Stimulated activated CD8-positive, alpha-beta memory T cell treated with anti-CD3 and anti-CD28 coated beads, Interleukin-15, amount 100 ng/mL, for 1 hour (primary cell): ENCODE data around the gene NRXN3.

Source experiments
- DNase-seq: peaks from one replicate; pipeline ENCODE4 v3.0.0-alpha.2; 2020; ENCODE audit warnings: low read depth

Gene NRXN3

GRCh38 chr14:79638672-79639266 lies 1468.6 kb downstream of the NRXN3 start:
- no peak for DNase-seq

- no peak for DNase-seq
Measured at GRCh38 chr14:79639613-79640012, 1469.4 kb downstream of the NRXN3 start.

GRCh38 chr14:79641371-79641770 lies 1471.2 kb downstream of the NRXN3 start:
- DNase-seq: no peak

DNA sequence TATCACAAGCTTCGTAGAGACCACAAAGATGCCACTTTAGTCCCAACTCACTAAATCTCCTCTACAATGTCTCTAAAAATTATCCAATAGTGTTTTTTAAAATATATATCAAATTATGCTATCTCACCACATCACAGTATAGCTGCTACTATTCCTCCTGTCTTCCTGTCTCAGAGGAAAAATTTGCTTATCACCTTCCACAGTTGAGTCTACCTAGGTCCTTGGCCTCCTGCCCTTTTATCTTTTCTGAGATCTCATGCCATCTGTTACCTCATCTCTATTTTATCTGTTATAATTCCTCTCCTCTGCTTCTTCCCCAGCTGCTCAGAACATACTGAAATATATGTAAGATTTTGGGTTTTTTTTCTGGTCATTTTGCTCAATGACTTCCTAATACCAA lies 1473.0 kb downstream of the NRXN3 start:
- DNase-seq: no peak

GRCh38 chr14:79645753-79646362 lies 1475.7 kb downstream of the NRXN3 start:
- no peak for DNase-seq

DNA sequence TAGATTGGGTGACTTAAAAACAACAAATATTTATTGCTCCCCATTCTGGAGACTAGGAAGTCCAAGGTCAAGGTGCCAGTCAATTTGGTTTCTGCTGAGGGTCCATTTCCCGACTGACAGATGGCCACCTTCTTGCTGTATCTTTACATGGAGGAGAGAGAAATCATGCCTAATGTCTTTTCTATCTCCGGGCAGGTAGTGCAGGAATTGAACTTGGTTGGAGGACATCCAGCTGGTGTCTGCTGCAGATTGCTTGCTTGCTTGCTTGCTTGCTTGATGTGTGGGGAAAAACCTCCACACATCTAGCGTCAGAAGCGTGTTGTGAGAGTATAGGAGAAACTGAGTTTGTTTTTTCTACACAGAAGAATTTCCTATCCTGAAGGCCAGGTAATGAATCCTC lies 1479.7 kb downstream of the NRXN3 start:
- no peak for DNase-seq

- DNase-seq: no peak
Measured at GRCh38 chr14:79652513-79653307, 1482.5 kb downstream of the NRXN3 start.

DNA sequence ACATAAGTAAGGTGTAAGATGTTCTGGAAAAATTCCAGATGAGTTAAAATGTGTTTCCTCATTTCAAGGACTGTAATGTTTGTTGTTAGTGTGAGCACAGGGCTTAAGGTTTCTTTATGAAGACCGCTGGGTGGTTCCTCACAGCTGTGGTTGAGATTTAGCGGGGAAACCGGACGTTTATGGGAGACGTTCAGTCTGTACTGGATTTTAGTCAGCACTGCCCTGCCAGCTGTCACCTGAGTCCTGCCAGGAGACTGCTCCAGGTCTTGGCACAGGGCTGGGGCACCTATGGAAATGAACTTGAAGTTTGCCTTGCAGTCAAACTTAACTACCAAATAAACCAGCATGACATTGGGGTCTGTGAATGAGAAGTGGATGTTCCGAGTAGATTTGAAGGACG lies 1485.9 kb downstream of the NRXN3 start:
- DNase-seq: no peak

DNA sequence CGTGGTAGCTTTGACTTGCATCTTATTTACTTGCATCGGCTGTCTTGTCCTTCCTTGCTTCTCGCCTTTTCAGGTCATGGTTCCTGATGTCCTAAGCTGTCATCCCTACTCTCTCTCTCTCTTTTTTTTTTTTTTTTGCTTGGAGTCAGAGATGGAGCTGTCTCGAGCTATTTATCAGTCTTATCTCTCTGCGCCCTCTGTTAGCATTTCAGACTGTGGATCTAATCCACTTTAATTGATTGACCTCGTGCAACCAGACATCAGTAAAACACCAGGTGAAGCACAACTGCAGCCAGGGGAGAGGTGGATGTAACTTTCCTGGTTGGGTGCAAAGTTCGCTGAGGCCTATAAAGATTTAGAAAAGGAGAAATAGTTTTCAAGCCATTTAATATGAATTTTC lies 1486.3 kb downstream of the NRXN3 start:
- DNase-seq: no peak

DNA sequence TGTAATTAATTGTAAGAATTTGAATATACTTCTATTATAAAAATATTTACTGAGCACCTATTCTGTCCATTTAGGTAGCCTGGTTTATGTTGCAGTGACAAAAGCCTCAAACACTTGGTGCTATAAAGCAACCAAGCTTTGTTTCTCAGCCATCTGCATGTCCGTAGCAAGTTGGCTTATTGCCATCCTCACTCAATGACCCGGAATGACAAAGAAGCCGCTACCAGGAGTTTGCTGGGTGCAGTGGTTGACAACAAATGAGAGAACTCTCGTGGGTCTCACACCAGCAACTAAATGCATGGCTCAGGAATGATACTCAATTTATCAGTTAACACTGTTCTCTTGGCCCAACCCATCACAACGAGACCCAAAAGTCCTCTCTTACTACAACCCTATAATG lies 1488.0 kb downstream of the NRXN3 start:
- DNase-seq: no peak

- no peak for DNase-seq
Measured at GRCh38 chr14:79658769-79659168, 1488.6 kb downstream of the NRXN3 start.

GRCh38 chr14:79660053-79660939 lies 1490.1 kb downstream of the NRXN3 start:
- DNase-seq: no peak

DNA sequence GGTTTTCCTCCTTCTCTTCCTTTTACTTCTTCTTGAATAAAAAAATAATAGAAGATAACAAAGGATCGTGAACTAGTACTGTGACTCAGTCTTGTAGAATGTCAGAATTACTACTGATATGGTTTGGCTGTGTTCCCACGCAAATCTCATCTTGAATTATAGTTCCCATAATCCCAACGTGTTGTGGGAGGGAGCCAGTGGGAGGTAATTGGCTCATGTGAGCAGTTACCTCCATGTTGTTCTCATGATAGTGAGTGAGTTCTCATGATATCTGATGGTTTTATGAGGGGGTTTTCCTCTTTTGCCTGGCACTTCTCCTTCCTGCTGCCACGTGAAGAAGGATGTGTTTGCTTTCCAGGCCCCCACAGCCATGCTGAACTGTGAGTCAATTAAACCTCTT lies 1491.6 kb downstream of the NRXN3 start:
- DNase-seq: no peak

- no peak for DNase-seq
Measured at GRCh38 chr14:79663453-79663852, 1493.3 kb downstream of the NRXN3 start.

DNA sequence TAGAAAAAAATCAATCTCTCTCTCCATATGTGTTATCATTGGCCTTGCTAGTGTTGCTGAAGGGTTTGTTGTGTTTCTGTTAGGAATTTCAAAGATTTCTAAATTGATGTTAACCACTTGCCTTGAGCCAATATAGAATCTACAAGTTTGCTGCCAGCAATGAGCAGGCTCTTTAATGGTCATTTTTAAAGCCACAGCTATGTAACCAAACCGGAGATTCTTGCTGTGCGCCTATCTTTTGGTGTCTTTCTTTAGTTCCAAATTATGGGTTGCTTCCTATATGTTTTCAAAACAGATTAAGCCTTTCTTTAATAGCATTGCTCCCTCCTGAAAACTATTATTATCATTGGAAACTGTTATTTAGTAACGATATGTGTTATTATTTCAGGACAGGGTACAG lies 1495.4 kb downstream of the NRXN3 start:
- DNase-seq: no peak

- no peak for DNase-seq
Measured at GRCh38 chr14:79668951-79669350, 1498.8 kb downstream of the NRXN3 start.

DNA sequence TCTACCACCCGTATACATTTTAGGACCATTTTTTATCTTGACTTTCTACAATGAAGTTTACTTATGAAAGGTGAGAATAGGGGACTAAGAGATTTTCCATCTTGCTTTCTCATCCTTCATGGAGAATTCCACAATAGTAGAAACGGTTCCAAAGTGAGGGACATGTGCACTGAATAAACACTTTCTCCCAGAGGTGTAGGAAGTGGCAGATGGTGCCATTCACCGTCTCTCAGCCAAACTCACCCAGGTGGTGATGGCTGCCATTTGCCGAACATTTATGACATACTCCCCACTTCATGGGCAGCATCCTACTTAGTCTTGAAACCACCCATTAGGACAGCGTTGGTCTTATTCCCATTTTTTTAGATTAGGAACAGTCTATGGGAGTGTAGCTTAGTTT lies 1500.6 kb downstream of the NRXN3 start:
- DNase-seq: no peak

DNA sequence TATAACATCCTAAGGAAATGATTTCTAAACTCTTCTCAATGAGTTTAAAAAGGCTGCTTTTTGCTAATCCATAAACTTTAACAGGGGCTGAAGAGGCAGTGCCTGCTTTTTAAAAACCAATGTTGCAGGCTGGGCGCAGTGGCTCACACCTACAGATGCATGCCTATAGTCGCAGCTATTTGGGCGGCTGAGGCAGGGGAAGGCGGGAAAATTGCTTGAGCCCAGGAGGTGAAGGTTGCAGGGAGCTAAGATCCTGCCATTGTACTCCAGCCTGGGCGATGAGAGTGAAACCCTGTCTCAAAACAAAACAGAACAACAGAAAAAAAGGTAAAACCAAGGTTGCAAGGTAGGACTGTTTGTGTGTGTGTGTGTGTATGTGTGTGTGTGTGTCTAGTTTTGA lies 1509.9 kb downstream of the NRXN3 start:
- no peak for DNase-seq

DNA sequence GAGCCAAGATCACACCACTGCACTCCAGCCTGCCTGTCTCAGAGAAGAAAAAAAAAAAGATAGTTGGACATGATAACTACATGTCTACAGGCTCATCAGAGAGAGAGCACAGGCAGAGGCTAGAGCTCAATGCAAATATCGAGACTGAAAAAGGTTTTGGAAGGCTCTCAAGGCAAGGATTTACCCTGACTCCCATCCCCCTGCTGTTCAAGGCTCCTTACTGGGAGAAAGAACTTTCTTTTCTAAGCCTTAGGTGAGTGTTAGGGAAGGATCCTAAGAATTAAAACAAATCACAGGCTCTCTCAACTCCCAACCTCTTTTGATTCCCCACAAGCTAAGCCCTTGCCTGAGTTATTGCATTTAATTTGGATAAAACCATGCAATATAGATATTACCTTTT lies 1516.0 kb downstream of the NRXN3 start:
- DNase-seq: no peak

DNA sequence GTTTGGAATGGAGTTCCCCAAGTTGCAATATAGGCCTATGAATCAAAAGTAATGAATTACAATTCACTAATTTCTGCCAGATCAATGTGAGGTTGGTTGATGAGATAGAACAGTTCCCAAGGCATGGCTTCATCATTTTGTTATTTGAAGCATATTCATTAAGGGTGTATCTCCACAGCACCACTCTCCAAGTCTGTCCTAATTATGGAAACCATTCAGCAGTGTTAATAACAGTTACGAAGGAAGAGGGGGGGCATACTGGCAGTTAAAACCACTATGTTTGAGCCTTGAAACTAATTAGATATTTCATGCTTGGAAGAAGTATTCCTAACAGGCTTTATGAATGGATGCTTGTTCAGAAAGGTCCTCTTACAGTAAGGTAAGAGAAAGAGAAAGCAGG lies 1520.8 kb downstream of the NRXN3 start:
- no peak for DNase-seq

DNA sequence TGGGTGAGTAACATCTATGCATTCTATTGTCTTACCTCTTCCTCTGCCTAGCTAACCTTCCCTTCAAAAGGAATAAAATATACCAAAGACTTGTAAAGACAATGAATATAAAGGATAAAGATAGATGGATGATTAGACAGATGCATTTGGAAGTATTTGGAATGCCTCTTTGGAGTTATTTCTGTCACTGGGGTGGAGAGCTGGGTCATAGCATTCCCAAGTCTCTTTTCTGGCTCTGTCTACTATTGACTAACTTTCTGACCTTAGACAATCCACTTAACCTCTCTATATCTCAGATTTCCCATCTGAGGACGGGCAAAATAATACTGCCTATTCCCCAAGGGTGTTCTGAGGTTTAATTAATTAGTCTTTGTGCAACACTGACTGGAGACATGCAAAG lies 1523.8 kb downstream of the NRXN3 start:
- no peak for DNase-seq

- no peak for DNase-seq
Measured at GRCh38 chr14:79695307-79695706, 1525.1 kb downstream of the NRXN3 start.

GRCh38 chr14:79698298-79698711 lies 1528.1 kb downstream of the NRXN3 start:
- no peak for DNase-seq
